Neural progenitor cell (in vitro differentiated cells): ENCODE measurements around the gene FAM20C. TPM values are rescaled to one million over a fixed set of nuclear protein-coding genes. Genes with fewer than 3 reads are reported as not detected.
"Not testable (repeated sequence)": the region's sequence is repeated elsewhere in the genome, so short reads cannot be mapped to it uniquely, and the experiment has no call there.

Experiments
- DNase-seq: peaks from one replicate; pipeline ENCODE4 v3.0.0-alpha.2; 2016; ENCODE audit warnings: low spot score
- H2AFZ ChIP-seq: fragments of 200-600 bp; sonication (generic); replicated peaks from 2 replicates; pipeline ENCODE4 v1.6.1; 2016; ENCODE audit warnings: antibody characterized with exemption
- H3F3A ChIP-seq: fragments of 200-600 bp; sonication (generic); 2 replicates; pipeline ENCODE4 v1.6.1; 2016; ENCODE audit warnings: antibody characterized with exemption, low read depth
- H3K27ac ChIP-seq: fragments of 200-600 bp; sonication (generic); 2 replicates; pipeline ENCODE4 v1.5.1; 2016; ENCODE audit warnings: mild to moderate bottlenecking
- H3K27me3 ChIP-seq: fragments of 200-600 bp; sonication (generic); 2 replicates; pipeline ENCODE4 v1.6.1; 2016; ENCODE audit warnings: mild to moderate bottlenecking, moderate library complexity
- H3K36me3 ChIP-seq: fragments of 200-600 bp; sonication (generic); 2 replicates; pipeline ENCODE4 v1.5.1; 2016
- H3K4me1 ChIP-seq: fragments of 200-600 bp; sonication (generic); 2 replicates; pipeline ENCODE4 v1.6.1; 2016; ENCODE audit warnings: mixed run types
- H3K4me2 ChIP-seq: fragments of 200-600 bp; sonication (generic); 2 replicates; pipeline ENCODE4 v1.6.1; 2016
- H3K4me3 ChIP-seq: fragments of 200-600 bp; sonication (generic); 2 replicates; pipeline ENCODE4 v1.5.1; 2016
- H3K79me2 ChIP-seq: fragments of 200-600 bp; sonication (generic); 2 replicates; pipeline ENCODE4 v1.6.1; 2016; ENCODE audit warnings: low read depth
- H3K9ac ChIP-seq: fragments of 200-600 bp; sonication (generic); 2 replicates; pipeline ENCODE4 v1.6.1; 2016
- H3K9me3 ChIP-seq: fragments of 200-600 bp; sonication (generic); 2 replicates; pipeline ENCODE4 v1.5.1; 2016; ENCODE audit warnings: low read depth
- H4K20me1 ChIP-seq: fragments of 200-600 bp; sonication (generic); 2 replicates; pipeline ENCODE4 v1.6.1; 2016; ENCODE audit warnings: low read depth
- H3K27ac Mint-ChIP-seq: 3 replicates; pipeline ENCODE4 v1.8.0; 2021; ENCODE audit warnings: mixed read lengths
- H3K27me3 Mint-ChIP-seq: 2 replicates; pipeline ENCODE4 v1.8.0; 2022; ENCODE audit warnings: low read depth, mild to moderate bottlenecking, inconsistent platforms, moderate library complexity, mixed read lengths; ENCODE audit not compliant: insufficient read depth
- H3K36me3 Mint-ChIP-seq: 3 replicates; pipeline ENCODE4 v1.8.0; 2021; ENCODE audit warnings: mixed read lengths
- H3K4me1 Mint-ChIP-seq: 3 replicates; pipeline ENCODE4 v1.8.0; 2021; ENCODE audit warnings: mixed read lengths
- H3K4me3 Mint-ChIP-seq: 3 replicates; pipeline ENCODE4 v1.8.0; 2021; ENCODE audit warnings: mild to moderate bottlenecking, moderate library complexity, mixed read lengths
- H3K9me3 Mint-ChIP-seq: 3 replicates; pipeline ENCODE4 v1.8.0; 2020; ENCODE audit warnings: mixed read lengths
- EZH2 ChIP-seq: fragments of 200-600 bp; sonication (generic); IDR thresholded peaks from 2 replicates; pipeline ENCODE4 v1.6.1; 2017; ENCODE audit warnings: antibody characterized with exemption, mild to moderate bottlenecking, moderate library complexity
- EZH2phosphoT487 ChIP-seq: fragments of 200-600 bp; sonication (generic); IDR thresholded peaks from 2 replicates; pipeline ENCODE4 v1.6.1; 2017; ENCODE audit warnings: antibody characterized with exemption
- total RNA-seq: library from RNA; depleted of rRNA; stranded (reverse); fragments of >200 nt; gene quantifications from 2 replicates; pipeline ENCODE4 v1.2.3, GENCODE V29; 2015; ENCODE audit warnings: low replicate concordance
- TF ChIP-seq, protein P1 (sequence below): fragments of 200-600 bp; sonication (generic); IDR thresholded peaks from 2 replicates; pipeline ENCODE4 v1.5.1; 2017; ENCODE audit warnings: antibody characterized with exemption, mild to moderate bottlenecking

FAM20C gene
- total RNA-seq, 1 donor from 2014 or later, result 3.8 TPM

DNA sequence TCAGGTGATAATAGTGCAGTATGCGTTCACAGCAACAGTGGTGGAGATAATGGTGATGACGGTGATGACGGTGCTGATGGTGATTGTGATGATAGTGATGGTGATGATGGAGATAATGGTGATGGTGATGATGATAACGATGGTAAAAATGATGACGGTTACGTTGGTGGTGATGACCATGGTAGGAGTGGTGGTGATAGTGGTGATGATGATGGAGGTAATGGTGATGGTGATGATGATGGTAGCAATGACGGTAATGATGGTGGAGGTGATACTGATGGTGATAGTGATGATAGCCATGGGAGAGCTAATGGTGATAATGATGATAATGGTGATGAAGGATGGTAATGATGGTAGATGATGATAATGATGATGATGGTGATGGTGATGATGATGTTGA, 45.0 kb downstream of the FAM20C start:
- H3K79me2 ChIP-seq, result no peaks in the 10 kb centered on the region
- no peak overlapping the region for H3K4me3 Mint-ChIP-seq

DNA sequence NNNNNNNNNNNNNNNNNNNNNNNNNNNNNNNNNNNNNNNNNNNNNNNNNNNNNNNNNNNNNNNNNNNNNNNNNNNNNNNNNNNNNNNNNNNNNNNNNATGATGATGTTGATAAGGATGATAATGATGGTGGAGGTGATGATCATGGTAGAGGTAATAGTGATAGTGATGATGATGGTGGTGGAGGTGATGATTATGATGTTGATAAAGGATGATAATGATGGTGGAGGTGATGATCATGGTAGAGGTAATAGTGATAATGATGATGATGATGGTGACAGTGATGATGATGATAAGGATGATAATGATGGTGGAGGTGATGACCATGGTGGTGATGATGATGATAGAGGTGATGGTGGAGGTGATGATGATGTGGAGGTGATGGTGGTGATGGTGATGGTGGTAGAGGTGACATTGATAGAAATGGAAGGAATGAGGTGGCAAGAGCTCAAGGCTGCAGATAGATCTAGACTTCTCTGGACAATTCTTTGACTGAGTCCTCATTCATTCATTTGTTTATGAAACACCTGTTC, 47.8 kb downstream of the FAM20C start:
- H3K36me3 Mint-ChIP-seq, result no peaks in the 10 kb centered on the region
- DNase-seq, result no peak
- Histone ChIP-seq H3K79me2 (no peaks in the 10 kb centered on the region), H3K4me3 (no peak overlapping the region), H2AFZ (no peak overlapping the region), H3K27me3 (no peaks in the 10 kb centered on the region), H4K20me1 (no peaks in the 10 kb centered on the region), H3K9ac (no peak overlapping the region), H3F3A (no peaks in the 10 kb centered on the region), H3K4me2 (no peak overlapping the region), H3K27ac (no peak overlapping the region), H3K4me1 (peaks cover 5% of the 10 kb centered on the region), H3K9me3 (no peaks in the 10 kb centered on the region), H3K36me3 (no peaks in the 10 kb centered on the region)
- H3K4me1 Mint-ChIP-seq, result peaks cover 6% of the 10 kb centered on the region
- no peak overlapping the region for H3K27ac Mint-ChIP-seq
- H3K27me3 Mint-ChIP-seq, result peaks cover 3% of the 10 kb centered on the region
- H3K9me3 Mint-ChIP-seq, result no peaks in the 10 kb centered on the region
- TF ChIP-seq, protein P1, sequence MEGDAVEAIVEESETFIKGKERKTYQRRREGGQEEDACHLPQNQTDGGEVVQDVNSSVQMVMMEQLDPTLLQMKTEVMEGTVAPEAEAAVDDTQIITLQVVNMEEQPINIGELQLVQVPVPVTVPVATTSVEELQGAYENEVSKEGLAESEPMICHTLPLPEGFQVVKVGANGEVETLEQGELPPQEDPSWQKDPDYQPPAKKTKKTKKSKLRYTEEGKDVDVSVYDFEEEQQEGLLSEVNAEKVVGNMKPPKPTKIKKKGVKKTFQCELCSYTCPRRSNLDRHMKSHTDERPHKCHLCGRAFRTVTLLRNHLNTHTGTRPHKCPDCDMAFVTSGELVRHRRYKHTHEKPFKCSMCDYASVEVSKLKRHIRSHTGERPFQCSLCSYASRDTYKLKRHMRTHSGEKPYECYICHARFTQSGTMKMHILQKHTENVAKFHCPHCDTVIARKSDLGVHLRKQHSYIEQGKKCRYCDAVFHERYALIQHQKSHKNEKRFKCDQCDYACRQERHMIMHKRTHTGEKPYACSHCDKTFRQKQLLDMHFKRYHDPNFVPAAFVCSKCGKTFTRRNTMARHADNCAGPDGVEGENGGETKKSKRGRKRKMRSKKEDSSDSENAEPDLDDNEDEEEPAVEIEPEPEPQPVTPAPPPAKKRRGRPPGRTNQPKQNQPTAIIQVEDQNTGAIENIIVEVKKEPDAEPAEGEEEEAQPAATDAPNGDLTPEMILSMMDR, result no peak
- TF ChIP-seq EZH2phosphoT487 (no peak), EZH2 (no peak)
- H3K4me3 Mint-ChIP-seq, result no peak overlapping the region

More for the DNA sequence above, 45.0 kb downstream of the FAM20C start:
- no peak for DNase-seq
- no peak overlapping the region for H3K9ac ChIP-seq
- no peak overlapping the region for H3K4me2 ChIP-seq
- no peaks in the 10 kb centered on the region for H3K36me3 ChIP-seq
- peaks cover 5% of the 10 kb centered on the region for H3K4me1 ChIP-seq
- Mint-ChIP-seq H3K27me3 (peaks cover 6% of the 10 kb centered on the region), H3K4me1 (peaks cover 11% of the 10 kb centered on the region), H3K27ac (no peak overlapping the region), H3K9me3 (no peaks in the 10 kb centered on the region), H3K36me3 (no peaks in the 10 kb centered on the region)
- no peaks in the 10 kb centered on the region for H3F3A ChIP-seq
- TF ChIP-seq EZH2, result no peak
- H3K9me3 ChIP-seq, result no peaks in the 10 kb centered on the region
- no peaks in the 10 kb centered on the region for H4K20me1 ChIP-seq
- H3K27ac ChIP-seq, result no peak overlapping the region
- no peaks in the 10 kb centered on the region for H3K27me3 ChIP-seq
- no peak overlapping the region for H3K4me3 ChIP-seq
- no peak overlapping the region for H2AFZ ChIP-seq

DNA sequence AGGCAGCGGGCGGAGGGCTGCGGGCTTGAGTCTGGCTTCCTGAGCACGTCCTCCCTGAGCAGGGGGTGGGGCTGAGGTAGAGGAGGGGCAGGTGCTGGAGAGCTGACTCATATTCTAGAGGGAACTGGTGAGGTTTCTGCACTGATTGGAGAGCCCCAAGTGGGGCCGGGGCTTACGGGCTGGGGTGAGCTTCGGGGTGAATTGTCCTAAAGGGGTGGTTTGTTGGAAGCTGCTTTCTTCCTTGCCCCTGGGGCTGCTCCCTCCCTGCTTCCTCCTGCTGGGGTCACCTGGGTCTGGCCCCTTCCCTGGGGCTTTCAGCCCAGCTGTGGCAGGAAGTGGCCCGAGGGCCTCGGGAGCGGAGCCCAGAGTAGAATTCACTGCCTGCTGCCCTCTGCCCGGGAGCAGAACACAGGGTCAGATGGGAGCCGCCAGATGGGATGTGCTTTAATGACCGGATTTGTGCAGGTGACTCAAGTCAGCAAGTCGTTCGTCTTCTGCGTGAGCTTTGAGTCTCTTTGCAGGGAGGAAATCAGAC, 48.6 kb downstream of the FAM20C start:
- DNase-seq, result peak; percentile 24

DNA sequence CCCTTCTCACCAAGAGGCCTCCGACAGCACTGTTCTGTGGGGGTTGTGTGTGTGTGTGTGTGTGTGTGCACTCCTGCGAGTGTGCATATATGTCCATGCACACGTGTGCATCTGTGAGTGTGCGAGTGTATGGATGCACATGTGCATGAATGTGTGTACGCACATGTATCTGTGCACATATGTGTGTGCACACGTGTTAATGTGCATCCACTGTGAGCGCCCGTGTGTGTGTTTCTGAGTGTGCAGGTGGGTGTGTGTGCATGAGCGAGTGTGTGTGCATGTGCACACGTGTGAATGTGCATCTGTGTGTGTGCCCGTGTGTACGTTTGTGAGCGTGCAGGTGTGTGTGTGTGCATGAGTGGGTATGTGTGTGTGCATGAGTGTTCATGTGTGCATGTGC, 49.1 kb downstream of the FAM20C start:
- no peaks in the 10 kb centered on the region for H3F3A ChIP-seq
- H3K36me3 ChIP-seq, result no peaks in the 10 kb centered on the region
- TF ChIP-seq EZH2 (no peak), EZH2phosphoT487 (no peak)
- TF ChIP-seq, protein P1, result no peak
- Mint-ChIP-seq H3K36me3 (no peaks in the 10 kb centered on the region), H3K4me3 (no peak overlapping the region), H3K27me3 (peaks cover 3% of the 10 kb centered on the region), H3K9me3 (no peaks in the 10 kb centered on the region), H3K27ac (peak overlapping the region; percentile 84), H3K4me1 (peaks cover 6% of the 10 kb centered on the region)
- H3K4me3 ChIP-seq, result no peak overlapping the region
- no peaks in the 10 kb centered on the region for H4K20me1 ChIP-seq
- H3K9ac ChIP-seq, result no peak overlapping the region
- no peaks in the 10 kb centered on the region for H3K79me2 ChIP-seq
- DNase-seq, result no peak
- peaks cover 5% of the 10 kb centered on the region for H3K4me1 ChIP-seq
- no peak overlapping the region for H3K4me2 ChIP-seq
- no peaks in the 10 kb centered on the region for H3K9me3 ChIP-seq
- no peaks in the 10 kb centered on the region for H3K27me3 ChIP-seq
- H3K27ac ChIP-seq, result no peak overlapping the region
- no peak overlapping the region for H2AFZ ChIP-seq

More for the DNA sequence above, 48.6 kb downstream of the FAM20C start:
- H3K27me3 Mint-ChIP-seq, result peaks cover 3% of the 10 kb centered on the region
- Histone ChIP-seq H4K20me1 (no peaks in the 10 kb centered on the region), H3F3A (no peaks in the 10 kb centered on the region), H3K36me3 (no peaks in the 10 kb centered on the region), H3K4me3 (no peak overlapping the region), H3K79me2 (no peaks in the 10 kb centered on the region), H3K27me3 (no peaks in the 10 kb centered on the region), H3K4me1 (peaks cover 5% of the 10 kb centered on the region), H2AFZ (no peak overlapping the region), H3K4me2 (no peak overlapping the region), H3K27ac (peak overlapping the region; percentile 41), H3K9me3 (no peaks in the 10 kb centered on the region), H3K9ac (no peak overlapping the region)
- no peaks in the 10 kb centered on the region for H3K9me3 Mint-ChIP-seq
- no peak overlapping the region for H3K4me3 Mint-ChIP-seq
- peaks cover 6% of the 10 kb centered on the region for H3K4me1 Mint-ChIP-seq
- no peaks in the 10 kb centered on the region for H3K36me3 Mint-ChIP-seq
- no peak overlapping the region for H3K27ac Mint-ChIP-seq
- TF ChIP-seq EZH2 (no peak), EZH2phosphoT487 (no peak)
- TF ChIP-seq, protein P1, result no peak

DNA sequence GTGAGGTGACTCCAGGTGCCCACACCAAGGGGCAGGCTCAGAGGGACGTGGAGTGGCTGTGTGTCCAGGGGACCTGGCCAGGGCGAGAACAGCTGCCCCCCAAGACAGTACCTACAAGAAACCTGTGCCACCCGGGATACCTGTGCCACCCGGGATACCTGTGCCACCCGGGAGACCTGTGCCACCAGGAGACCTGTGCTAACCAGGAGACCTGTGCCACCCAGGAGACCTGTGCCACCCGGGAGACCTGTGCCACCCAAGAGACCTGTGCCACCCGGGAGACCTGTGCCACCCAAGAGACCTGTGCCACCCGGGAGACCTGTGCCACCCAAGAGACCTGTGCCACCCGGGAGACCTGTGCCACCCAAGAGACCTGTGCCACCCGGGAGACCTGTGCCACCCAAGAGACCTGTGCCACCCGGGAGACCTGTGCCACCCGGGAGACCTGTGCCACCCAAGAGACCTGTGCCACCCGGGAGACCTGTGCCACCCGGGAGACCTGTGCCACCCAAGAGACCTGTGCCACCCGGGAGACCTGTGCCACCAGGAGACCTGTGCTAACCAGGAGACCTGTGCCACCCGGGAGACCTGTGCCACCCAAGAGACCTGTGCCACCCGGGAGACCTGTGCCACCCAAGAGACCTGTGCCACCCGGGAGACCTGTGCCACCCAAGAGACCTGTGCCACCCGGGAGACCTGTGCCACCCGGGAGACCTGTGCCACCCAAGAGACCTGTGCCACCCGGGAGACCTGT, 50.6 kb downstream of the FAM20C start:
- not testable (repeated sequence) for H4K20me1 ChIP-seq, H3K4me3 Mint-ChIP-seq, H3K9me3 Mint-ChIP-seq, H3K27me3 Mint-ChIP-seq, H3K36me3 ChIP-seq, H3K9ac ChIP-seq, H3K4me1 Mint-ChIP-seq, H3K79me2 ChIP-seq, H3K27ac ChIP-seq, H3K4me2 ChIP-seq, H2AFZ ChIP-seq, H3K27ac Mint-ChIP-seq, H3K27me3 ChIP-seq, H3K4me3 ChIP-seq, H3K36me3 Mint-ChIP-seq, DNase-seq, H3K4me1 ChIP-seq, H3F3A ChIP-seq, H3K9me3 ChIP-seq
